Gastroesophageal sphincter (tissue), 4 donors: ENCODE results near the gene PNPLA7. TPM values are rescaled to one million over a fixed set of nuclear protein-coding genes. Genes with fewer than 3 reads are reported as not detected.
"Not testable (repeated sequence)": the region's sequence is repeated elsewhere in the genome, so short reads cannot be mapped to it uniquely, and the experiment has no call there.

ENCODE experiments used
- ATAC-seq: fragments of 150-250 bp; one replicate; pipeline ENCODE4 v1.9.1; 2016; ENCODE audit warnings: mild to moderate bottlenecking, moderate library complexity
- H3K27ac ChIP-seq, 4 donors: fragments of 200-600 bp; sonication (generic) in 3 of 4; 1 replicate in 3 of 4; 2 replicates in 1 of 4; pipeline ENCODE4 v1.5.1; 2016 to 2019
- H3K27me3 ChIP-seq: fragments of 200-600 bp; sonication (generic); one replicate; pipeline ENCODE4 v1.5.1; 2019
- H3K36me3 ChIP-seq, 2 donors: fragments of 200-600 bp; sonication (generic); one replicate each; pipeline ENCODE4 v1.5.1; 2019; ENCODE audit warnings: control low read depth in 1 of 2
- H3K4me1 ChIP-seq, 3 donors: fragments of 200-600 bp; sonication (generic); 1 replicate in 2 of 3; 2 replicates in 1 of 3; pipeline ENCODE4 v1.5.1; 2016 to 2019; ENCODE audit warnings: control low read depth in 2 of 3
- H3K4me3 ChIP-seq, 2 donors: fragments of 200-600 bp; sonication (generic); one replicate each; pipeline ENCODE4 v1.5.1; 2019; ENCODE audit warnings: mild to moderate bottlenecking in 1 of 2, moderate library complexity in 1 of 2
- H3K9me3 ChIP-seq, 3 donors: fragments of 200-600 bp; sonication (generic); one replicate each; pipeline ENCODE4 v1.5.1; 2017 to 2019; ENCODE audit warnings: control low read depth in 2 of 3
- EP300 ChIP-seq: sonication (generic); formaldehyde crosslinking; IDR thresholded peaks from one replicate; pipeline ENCODE4 v1.6.1; 2017; ENCODE audit warnings: antibody characterized with exemption, mild to moderate bottlenecking
- POLR2A ChIP-seq, 2 donors: fragments of 450-650 bp; IDR thresholded peaks; one replicate each; pipeline ENCODE4 v1.6.1; 2017; ENCODE audit warnings: antibody characterized with exemption in 2 of 2, mild to moderate bottlenecking in 2 of 2, moderate library complexity in 1 of 2
- POLR2AphosphoS5 ChIP-seq: sonication (generic); formaldehyde crosslinking; IDR thresholded peaks from one replicate; pipeline ENCODE4 v1.6.1; 2017; ENCODE audit warnings: antibody characterized with exemption
- WGBS, 2 donors: methylation state at CpG; one replicate each; pipeline ENCODE4 v1.1.5; 2018; ENCODE audit warnings: low coverage in 1 of 2; 5-methylcytosine and 5-hydroxymethylcytosine counted together
- total RNA-seq, 4 donors: library from RNA; depleted of rRNA; stranded (reverse); fragments of >200 nt; gene quantifications; one replicate each; pipeline ENCODE4 v1.1.0, GENCODE V29; 2016
- TF ChIP-seq, protein P1 (sequence below), 4 experiments: fragments of 200-600 bp in 2 of 4; fragments of 450-650 bp in 2 of 4; sonication (generic) in 1 of 4; IDR thresholded peaks; one replicate each; pipeline ENCODE4 v1.5.1; 2017 to 2019; ENCODE audit warnings: antibody characterized with exemption in 4 of 4, mild to moderate bottlenecking in 2 of 4, moderate library complexity in 2 of 4

PNPLA7 gene
- 10 to 100 TPM in 1 of 4 donors, 1 to 10 TPM in 3; 2.0 to 11.2 (median 6.6) TPM for total RNA-seq

GRCh38 chr9:137550231-137550621 lies at the start of gene PNPLA7:
PNPLA7 (minus strand) TSS chr9:137550402; CDS start chr9:137550197, 205 bp downstream.
- WGBS, 2 donors, result 64% methylated on average over 1 of the region's 13 CpGs; no CpG with 5 or more reads in 1 of the 2 donors
- peak within 1 kb of the TSS; percentile 42 to 95 for H3K4me3 ChIP-seq
- H3K27ac ChIP-seq, result peak within 1 kb of the TSS; percentile 41 to 96 (median 92)
- peaks cover 0 to 30% of the 10 kb centered on the region in 2 donors for H3K36me3 ChIP-seq
- H3K4me1 ChIP-seq, result peaks cover 0 to 52% (median 9%) of the 10 kb centered on the region in 3 donors
- no peaks in the 10 kb centered on the region for H3K27me3 ChIP-seq
- no peaks in the 10 kb centered on the region for H3K9me3 ChIP-seq
- peak; percentile 77 for ATAC-seq
- TF ChIP-seq, protein P1, sequence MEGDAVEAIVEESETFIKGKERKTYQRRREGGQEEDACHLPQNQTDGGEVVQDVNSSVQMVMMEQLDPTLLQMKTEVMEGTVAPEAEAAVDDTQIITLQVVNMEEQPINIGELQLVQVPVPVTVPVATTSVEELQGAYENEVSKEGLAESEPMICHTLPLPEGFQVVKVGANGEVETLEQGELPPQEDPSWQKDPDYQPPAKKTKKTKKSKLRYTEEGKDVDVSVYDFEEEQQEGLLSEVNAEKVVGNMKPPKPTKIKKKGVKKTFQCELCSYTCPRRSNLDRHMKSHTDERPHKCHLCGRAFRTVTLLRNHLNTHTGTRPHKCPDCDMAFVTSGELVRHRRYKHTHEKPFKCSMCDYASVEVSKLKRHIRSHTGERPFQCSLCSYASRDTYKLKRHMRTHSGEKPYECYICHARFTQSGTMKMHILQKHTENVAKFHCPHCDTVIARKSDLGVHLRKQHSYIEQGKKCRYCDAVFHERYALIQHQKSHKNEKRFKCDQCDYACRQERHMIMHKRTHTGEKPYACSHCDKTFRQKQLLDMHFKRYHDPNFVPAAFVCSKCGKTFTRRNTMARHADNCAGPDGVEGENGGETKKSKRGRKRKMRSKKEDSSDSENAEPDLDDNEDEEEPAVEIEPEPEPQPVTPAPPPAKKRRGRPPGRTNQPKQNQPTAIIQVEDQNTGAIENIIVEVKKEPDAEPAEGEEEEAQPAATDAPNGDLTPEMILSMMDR (IDR thresholded peaks at IDR 0.05), result no peak
- TF ChIP-seq EP300, result no peak
- peak; percentile 77 for TF ChIP-seq POLR2AphosphoS5

- Histone ChIP-seq H3K36me3 (no peaks in the 10 kb centered on the region), H3K9me3 (no peaks in the 10 kb centered on the region), H3K27me3 (no peaks in the 10 kb centered on the region), H3K27ac (no peak overlapping the region), H3K4me1 (peaks cover 0 to 4% (median 0%) of the 10 kb centered on the region in 3 donors), H3K4me3 (no peak overlapping the region)
- WGBS, 2 donors, result 66 to 72% methylated on average over 6 of the region's 8 CpGs
- TF ChIP-seq POLR2AphosphoS5 (no peak), POLR2A (IDR thresholded peaks at IDR 0.05) (no peak), EP300 (no peak)
- TF ChIP-seq, protein P1 (IDR thresholded peaks at IDR 0.05), result no peak
- no peak for ATAC-seq
Measured at GRCh38 chr9:137598943-137599342, 48.7 kb upstream of the PNPLA7 start.

GRCh38 chr9:137596577-137596976 lies 46.4 kb upstream of the PNPLA7 start:
- 96 to 100% methylated on average over 2 of the region's 7 CpGs for WGBS, 2 donors

GRCh38 chr9:137593176-137593575 lies 43.0 kb upstream of the PNPLA7 start:
- 64 to 75% methylated on average over 8 to 12 of the region's 12 CpGs for WGBS, 2 donors
- Histone ChIP-seq H3K27me3 (no peaks in the 10 kb centered on the region), H3K36me3 (peaks cover 0 to 5% of the 10 kb centered on the region in 2 donors), H3K9me3 (no peaks in the 10 kb centered on the region), H3K4me1 (peaks cover 0 to 27% (median 6%) of the 10 kb centered on the region in 3 donors), H3K27ac (no peak overlapping the region), H3K4me3 (no peak overlapping the region)
- no peak for ATAC-seq
- no peak for TF ChIP-seq POLR2A (IDR thresholded peaks at IDR 0.05)

More at GRCh38 chr9:137596577-137596976, 46.4 kb upstream of the PNPLA7 start:
- H3K4me3 ChIP-seq, H3K9me3 ChIP-seq, ATAC-seq, H3K27me3 ChIP-seq, H3K27ac ChIP-seq, H3K36me3 ChIP-seq, H3K4me1 ChIP-seq: not testable (repeated sequence)

DNA sequence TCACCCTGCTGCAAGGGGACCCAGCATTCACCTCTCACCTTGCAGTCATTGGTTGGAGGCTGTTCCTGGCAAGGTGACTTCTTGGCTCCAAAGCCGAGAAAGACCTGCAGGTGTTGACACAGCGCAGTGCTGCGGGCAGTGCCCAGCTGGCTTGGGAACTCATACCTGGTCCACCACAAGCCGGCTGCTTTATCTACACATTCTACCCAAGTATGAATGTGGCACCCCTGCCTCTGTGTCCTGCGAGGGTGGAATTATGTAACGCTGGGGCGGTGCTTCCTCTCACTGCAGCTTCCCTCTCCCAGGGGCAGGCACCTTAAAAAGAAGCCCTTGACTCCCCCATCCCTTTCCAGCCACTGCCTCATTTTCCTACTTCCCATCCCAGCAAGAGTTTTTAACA lies 42.6 kb upstream of the PNPLA7 start:
- Histone ChIP-seq H3K36me3 (peaks cover 0 to 9% of the 10 kb centered on the region in 2 donors), H3K9me3 (no peaks in the 10 kb centered on the region), H3K27me3 (no peaks in the 10 kb centered on the region), H3K4me1 (peaks cover 0 to 31% (median 6%) of the 10 kb centered on the region in 3 donors), H3K4me3 (no peak overlapping the region), H3K27ac (no peak overlapping the region)
- 63 to 72% methylated on average over 2 to 3 of the region's 7 CpGs for WGBS, 2 donors
- ATAC-seq, result no peak
- TF ChIP-seq POLR2A (IDR thresholded peaks at IDR 0.05), result no peak
- TF ChIP-seq, protein P1 (IDR thresholded peaks at IDR 0.05), result no peak
- no peak for TF ChIP-seq EP300
- TF ChIP-seq POLR2AphosphoS5, result no peak

DNA sequence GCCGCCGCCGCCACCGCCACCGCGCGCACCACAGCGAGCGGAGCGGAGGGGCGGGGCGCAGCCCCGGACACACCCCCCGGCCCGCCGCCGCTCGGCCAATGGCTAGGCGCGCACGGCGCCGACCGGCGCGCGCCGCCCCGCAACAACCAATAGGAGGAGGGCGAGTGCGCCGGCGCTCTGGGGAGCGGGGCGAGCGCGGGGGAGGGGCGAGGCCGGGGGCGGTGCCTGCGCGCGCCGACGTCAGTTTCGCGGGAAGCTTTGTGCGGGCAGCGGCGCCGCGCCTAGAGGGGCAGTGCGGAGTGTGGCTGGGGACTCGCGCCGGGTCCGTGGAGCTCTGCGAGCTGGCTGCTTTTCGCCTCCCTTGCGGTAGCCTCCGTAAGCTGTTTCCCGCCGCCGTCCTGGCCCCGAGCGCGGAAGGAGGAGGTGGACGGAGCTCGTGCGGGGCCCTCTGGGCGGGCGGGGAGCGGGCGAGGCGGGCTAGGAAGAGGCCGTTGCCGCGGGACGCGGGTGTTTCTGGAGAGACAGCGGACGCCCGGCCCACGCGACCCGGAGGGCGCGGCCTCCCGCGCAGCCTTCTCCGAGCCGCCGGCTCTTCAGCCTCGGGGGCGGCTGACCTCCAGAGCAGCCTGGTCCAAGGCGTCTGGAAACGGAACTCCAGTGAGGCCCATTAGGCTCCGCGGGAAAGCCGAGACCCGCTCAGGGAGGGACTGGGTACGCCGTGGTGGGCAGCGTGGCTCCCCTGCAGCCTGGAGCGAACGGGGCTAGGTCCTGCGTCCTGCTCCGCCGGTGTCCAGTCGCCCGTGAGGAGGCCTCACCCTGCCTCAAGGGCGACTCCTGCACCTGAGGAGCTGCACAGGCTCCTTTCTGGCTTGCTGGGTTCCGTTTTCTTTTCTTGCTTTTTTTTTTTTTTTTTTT lies 40.5 kb upstream of the PNPLA7 start, which contains the start of gene ZMYND19:
TSS of gene ZMYND19 (minus strand) at position 44 of the 915 bp plus-strand sequence. CDS start 249 bp downstream, outside the sequence.
- peak within 1 kb of the TSS in 3 of 4 donors; percentile 77 to 82 (median 82) for H3K27ac ChIP-seq
- peak; percentile 99 for ATAC-seq
- peak within 1 kb of the TSS; percentile 68 to 79 for H3K4me3 ChIP-seq
- no peaks in the 10 kb centered on the region for H3K27me3 ChIP-seq
- 0 to 1% methylated on average over 12 to 20 of the region's 113 CpGs for WGBS, 2 donors
- H3K9me3 ChIP-seq, result no peaks in the 10 kb centered on the region
- TF ChIP-seq, protein P1 (IDR thresholded peaks at IDR 0.05), result peak in 1 of 4 experiments; percentile 7
- no peak for TF ChIP-seq POLR2A (IDR thresholded peaks at IDR 0.05)
- peaks cover 0 to 29% of the 10 kb centered on the region in 2 donors for H3K36me3 ChIP-seq
- H3K4me1 ChIP-seq, result peaks cover 0 to 31% (median 6%) of the 10 kb centered on the region in 3 donors
